ENCODE measurements around the gene CTH.

The CTH gene

GRCh38 chr1:70387507-70387906, 23.6 kb upstream of the CTH start:
- TF ChIP-seq CTCF (IDR thresholded peaks at IDR 0.05; ENCODE audit: low read depth, low read length) (no peak), POLR2A (IDR thresholded peaks at IDR 0.05; ENCODE audit: extremely low read depth, insufficient read length) (no peak), MYC (IDR thresholded peaks at IDR 0.05; ENCODE audit: low read depth, low read length) (no peak)
- TF ChIP-seq, protein P1, sequence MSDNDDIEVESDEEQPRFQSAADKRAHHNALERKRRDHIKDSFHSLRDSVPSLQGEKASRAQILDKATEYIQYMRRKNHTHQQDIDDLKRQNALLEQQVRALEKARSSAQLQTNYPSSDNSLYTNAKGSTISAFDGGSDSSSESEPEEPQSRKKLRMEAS (IDR thresholded peaks at IDR 0.05; ENCODE audit: low read depth, low read length) = no peak
- DNase-seq (ENCODE audit: low read depth) = no peak
- H3K4me3 ChIP-seq (ENCODE audit: low read depth, low read length) = no peak overlapping the region

DNA sequence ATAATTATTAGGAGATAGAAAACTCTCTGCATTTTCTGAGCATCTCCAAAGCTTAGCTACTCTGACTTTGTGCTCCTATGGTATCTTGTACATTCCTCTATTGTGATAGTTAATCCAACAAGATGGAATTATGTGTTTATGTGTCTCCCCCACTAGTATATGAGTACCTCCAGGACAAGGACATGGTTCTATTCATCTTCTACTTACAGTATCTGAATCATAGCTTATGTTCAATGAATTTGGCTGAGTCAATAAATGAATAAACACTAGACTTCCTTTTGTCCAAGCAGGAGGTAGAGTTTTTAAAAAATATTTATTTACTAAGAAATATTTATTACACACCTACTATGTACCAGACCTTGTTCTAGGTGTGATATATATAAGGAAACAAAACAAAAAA, 18.4 kb upstream of the CTH start:
- no peak overlapping the region for H3K4me3 ChIP-seq (ENCODE audit: low read depth, low read length)
- TF ChIP-seq, protein P1 (IDR thresholded peaks at IDR 0.05; ENCODE audit: low read depth, low read length) = no peak
- TF ChIP-seq CTCF (IDR thresholded peaks at IDR 0.05; ENCODE audit: low read depth, low read length) (no peak), POLR2A (IDR thresholded peaks at IDR 0.05; ENCODE audit: extremely low read depth, insufficient read length) (no peak), MYC (IDR thresholded peaks at IDR 0.05; ENCODE audit: low read depth, low read length) (no peak)
- no peak for DNase-seq (ENCODE audit: low read depth)

- TF ChIP-seq, protein P1 (IDR thresholded peaks at IDR 0.05; ENCODE audit: low read depth, low read length) = no peak
- TF ChIP-seq POLR2A (IDR thresholded peaks at IDR 0.05; ENCODE audit: extremely low read depth, insufficient read length) (no peak), CTCF (IDR thresholded peaks at IDR 0.05; ENCODE audit: low read depth, low read length) (no peak), MYC (IDR thresholded peaks at IDR 0.05; ENCODE audit: low read depth, low read length) (no peak)
- no peak for DNase-seq (ENCODE audit: low read depth)
- H3K4me3 ChIP-seq (ENCODE audit: low read depth, low read length) = no peak overlapping the region
Observed at GRCh38 chr1:70396607-70397006, 14.5 kb upstream of the CTH start.

DNA sequence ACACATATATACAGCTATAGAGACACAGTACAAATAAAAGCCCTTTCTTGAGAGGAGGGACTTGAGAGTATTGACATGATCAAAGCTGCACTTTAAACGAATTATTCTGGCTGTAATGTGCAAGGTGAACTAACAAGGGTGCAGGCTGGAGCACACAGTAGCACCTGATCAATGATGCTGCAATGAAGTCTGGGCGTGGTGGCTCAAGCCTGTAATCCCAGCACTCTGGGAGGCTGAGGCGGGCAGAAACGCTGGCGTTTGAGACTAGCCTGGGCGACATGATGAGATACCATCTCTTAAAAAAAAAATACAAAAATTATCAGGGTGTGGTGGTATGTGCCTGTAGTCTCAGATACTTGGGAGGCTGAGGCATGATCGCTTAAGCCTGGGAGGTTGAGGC, 14.1 kb upstream of the CTH start:
- DNase-seq (ENCODE audit: low read depth) = no peak
- H3K4me3 ChIP-seq (ENCODE audit: low read depth, low read length) = no peak overlapping the region
- TF ChIP-seq, protein P1 (IDR thresholded peaks at IDR 0.05; ENCODE audit: low read depth, low read length) = no peak
- TF ChIP-seq CTCF (IDR thresholded peaks at IDR 0.05; ENCODE audit: low read depth, low read length) (no peak), MYC (IDR thresholded peaks at IDR 0.05; ENCODE audit: low read depth, low read length) (no peak), POLR2A (IDR thresholded peaks at IDR 0.05; ENCODE audit: extremely low read depth, insufficient read length) (no peak)

DNA sequence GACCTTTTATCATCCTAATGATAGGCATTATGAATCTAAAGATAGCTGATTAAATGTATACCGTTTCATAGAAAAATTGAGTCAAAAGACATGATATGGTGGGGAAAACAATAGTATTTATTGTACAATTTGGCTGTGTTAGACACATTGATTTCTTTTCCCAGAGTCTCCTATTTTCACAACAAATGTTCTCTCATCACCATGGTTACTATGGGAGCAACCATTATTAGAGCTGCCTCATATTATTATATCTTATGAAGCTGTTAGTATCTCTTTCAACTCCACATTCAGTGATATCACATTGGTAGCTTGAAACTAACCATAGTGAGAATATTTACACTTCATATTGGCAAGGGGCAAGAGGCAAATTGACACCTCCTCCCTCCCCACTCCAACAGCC, 10.7 kb upstream of the CTH start:
- TF ChIP-seq MYC (IDR thresholded peaks at IDR 0.05; ENCODE audit: low read depth, low read length) = no peak
- no peak for DNase-seq (ENCODE audit: low read depth)
- no peak overlapping the region for H3K4me3 ChIP-seq (ENCODE audit: low read depth, low read length)

GRCh38 chr1:70401974-70402373, 9.1 kb upstream of the CTH start:
- TF ChIP-seq, protein P1 (IDR thresholded peaks at IDR 0.05; ENCODE audit: low read depth, low read length) = no peak
- TF ChIP-seq CTCF (IDR thresholded peaks at IDR 0.05; ENCODE audit: low read depth, low read length) (no peak), MYC (IDR thresholded peaks at IDR 0.05; ENCODE audit: low read depth, low read length) (no peak), POLR2A (IDR thresholded peaks at IDR 0.05; ENCODE audit: extremely low read depth, insufficient read length) (no peak)
- no peak for DNase-seq (ENCODE audit: low read depth)
- H3K4me3 ChIP-seq (ENCODE audit: low read depth, low read length) = no peak overlapping the region
